ENCODE data around the gene WDR7.

The WDR7 gene

DNA sequence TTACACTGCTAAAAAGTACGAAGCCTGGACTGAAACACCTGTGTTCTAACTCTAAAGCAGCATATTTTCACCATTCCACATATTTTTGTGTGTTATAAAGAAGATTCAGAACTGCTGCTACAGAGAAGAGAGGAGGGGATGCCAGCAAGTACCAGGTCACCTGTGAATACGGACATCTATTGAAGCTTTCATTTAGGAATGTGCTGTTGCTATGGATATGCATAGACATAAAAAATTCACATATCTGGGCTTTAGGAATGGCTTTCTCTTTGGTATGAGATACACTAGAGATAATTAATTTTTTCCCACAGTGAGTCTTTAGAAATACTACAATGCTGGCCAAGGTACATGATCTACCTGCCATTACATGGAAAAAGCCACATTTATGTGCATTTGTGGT, 238.5 kb downstream of the WDR7 start:
- Histone ChIP-seq H3K4me3 (ENCODE audit: low read length) (no peak overlapping the region), H3K27me3 (ENCODE audit: insufficient read depth, low read length) (no peaks in the 10 kb centered on the region), H3K9me3 (ENCODE audit: insufficient read depth, low read depth, low read length) (no peaks in the 10 kb centered on the region), H3K4me1 (ENCODE audit: insufficient read depth, low read length) (peaks cover 20% of the 10 kb centered on the region; the same call in 1 of the 2 replicates), H3K36me3 (ENCODE audit: insufficient read depth, low read length) (no peaks in the 10 kb centered on the region), H3K9ac (ENCODE audit: low read depth, low read length) (no peak overlapping the region), H3K27ac (ENCODE audit: low read depth, low read length) (no peak overlapping the region)
- 95% methylated on average over 1 of the region's 2 CpGs for WGBS

DNA sequence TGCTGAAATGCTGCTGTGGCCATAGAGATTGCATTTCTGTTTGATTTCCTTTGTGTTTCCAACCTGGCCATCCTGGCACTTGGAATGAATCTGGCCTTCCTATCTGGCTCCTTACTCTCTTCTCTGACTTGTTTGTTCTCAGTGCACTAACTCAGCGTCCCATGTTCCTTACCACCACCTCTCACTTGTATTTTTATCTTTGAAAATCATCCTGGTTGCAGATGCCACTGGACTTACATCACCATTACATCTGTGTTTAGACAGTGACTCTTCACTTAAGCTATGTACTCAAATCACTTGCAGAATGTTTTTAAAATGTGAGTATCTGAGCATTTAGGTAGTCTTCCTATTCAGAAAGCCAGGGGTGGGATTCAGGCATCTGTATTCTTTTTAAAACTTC, 239.5 kb downstream of the WDR7 start:
- Histone ChIP-seq H3K4me3 (ENCODE audit: low read length) (no peak overlapping the region), H3K4me1 (ENCODE audit: insufficient read depth, low read length) (peaks cover 20% of the 10 kb centered on the region; the same call in 1 of the 2 replicates), H3K9me3 (ENCODE audit: insufficient read depth, low read depth, low read length) (no peaks in the 10 kb centered on the region), H3K36me3 (ENCODE audit: insufficient read depth, low read length) (no peaks in the 10 kb centered on the region), H3K27me3 (ENCODE audit: insufficient read depth, low read length) (no peaks in the 10 kb centered on the region), H3K27ac (ENCODE audit: low read depth, low read length) (no peak overlapping the region), H3K9ac (ENCODE audit: low read depth, low read length) (no peak overlapping the region)
- 37% methylated on average over 1 of the region's 1 CpG for WGBS

DNA sequence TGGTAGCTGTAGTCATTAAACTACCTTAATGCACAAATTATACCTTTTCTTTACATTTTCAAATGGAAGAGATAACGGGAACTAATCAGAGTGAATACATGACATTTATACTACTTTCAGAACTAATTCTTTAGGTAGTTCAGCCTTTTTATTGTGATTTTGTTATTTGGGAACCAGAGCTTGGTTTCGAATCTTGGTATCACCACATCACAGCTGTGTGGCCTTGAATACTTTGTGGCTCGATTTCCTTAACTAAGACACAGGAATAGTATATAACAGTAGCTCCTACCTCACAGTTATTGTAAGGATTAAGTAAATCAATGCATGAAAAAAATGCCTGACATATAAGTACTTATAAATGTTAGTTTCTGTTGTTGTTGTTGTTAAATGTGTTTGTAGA, 240.0 kb downstream of the WDR7 start:
- H3K9ac ChIP-seq (ENCODE audit: low read depth, low read length) = no peak overlapping the region
- H3K9me3 ChIP-seq (ENCODE audit: insufficient read depth, low read depth, low read length) = no peaks in the 10 kb centered on the region
- H3K27ac ChIP-seq (ENCODE audit: low read depth, low read length) = no peak overlapping the region
- peaks cover 20% of the 10 kb centered on the region; the same call in 1 of the 2 replicates for H3K4me1 ChIP-seq (ENCODE audit: insufficient read depth, low read length)
- no peaks in the 10 kb centered on the region for H3K27me3 ChIP-seq (ENCODE audit: insufficient read depth, low read length)
- H3K36me3 ChIP-seq (ENCODE audit: insufficient read depth, low read length) = no peaks in the 10 kb centered on the region
- H3K4me3 ChIP-seq (ENCODE audit: low read length) = no peak overlapping the region
- WGBS = 92% methylated on average over 1 of the region's 3 CpGs

DNA sequence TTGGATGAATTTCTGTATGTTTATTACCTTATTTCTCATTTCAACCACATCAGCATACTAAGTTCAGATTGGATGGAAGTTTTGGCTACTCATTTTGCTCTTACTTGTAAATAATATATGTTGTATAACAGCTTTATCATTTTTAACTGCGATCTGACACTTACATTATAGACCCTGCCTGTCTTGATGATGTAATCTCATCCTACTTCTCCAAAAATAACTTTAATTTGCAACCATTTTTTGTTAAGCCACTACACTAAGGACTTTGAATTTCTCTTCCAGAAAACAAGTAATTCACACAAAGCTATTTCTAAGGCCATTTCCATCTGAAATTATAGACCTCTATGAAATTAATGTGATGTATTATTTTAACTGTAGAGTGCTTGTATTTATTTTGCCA, 240.7 kb downstream of the WDR7 start:
- no peak overlapping the region for H3K27ac ChIP-seq (ENCODE audit: low read depth, low read length)
- 96% methylated on average over 1 of the region's 1 CpG for WGBS
- no peak overlapping the region for H3K9ac ChIP-seq (ENCODE audit: low read depth, low read length)
- H3K4me3 ChIP-seq (ENCODE audit: low read length) = no peak overlapping the region
- H3K36me3 ChIP-seq (ENCODE audit: insufficient read depth, low read length) = no peaks in the 10 kb centered on the region
- no peaks in the 10 kb centered on the region for H3K27me3 ChIP-seq (ENCODE audit: insufficient read depth, low read length)
- no peaks in the 10 kb centered on the region for H3K9me3 ChIP-seq (ENCODE audit: insufficient read depth, low read depth, low read length)
- H3K4me1 ChIP-seq (ENCODE audit: insufficient read depth, low read length) = peaks cover 20% of the 10 kb centered on the region; the same call in 1 of the 2 replicates

DNA sequence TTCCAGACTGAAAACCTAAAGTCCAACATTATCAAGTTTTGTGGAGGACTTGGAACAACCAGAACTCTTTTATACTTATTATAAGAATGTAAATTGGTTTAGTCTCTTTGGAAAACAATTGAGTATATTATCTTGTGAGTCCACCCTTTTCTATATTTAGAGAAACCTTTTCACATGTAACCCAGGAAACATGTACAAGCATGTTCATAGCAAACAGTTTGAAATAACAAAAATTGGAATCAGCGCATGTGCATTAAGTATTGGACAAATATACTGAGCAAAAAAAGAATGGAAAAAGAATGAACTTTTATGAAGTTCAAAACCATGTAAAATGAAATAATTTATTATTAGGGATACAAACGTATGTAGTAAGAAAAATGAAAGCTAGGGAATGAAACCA, 246.0 kb downstream of the WDR7 start:
- 100% methylated on average over 1 of the region's 2 CpGs for WGBS
- Histone ChIP-seq H3K9ac (ENCODE audit: low read depth, low read length) (no peak overlapping the region), H3K27me3 (ENCODE audit: insufficient read depth, low read length) (no peaks in the 10 kb centered on the region), H3K36me3 (ENCODE audit: insufficient read depth, low read length) (no peaks in the 10 kb centered on the region), H3K9me3 (ENCODE audit: insufficient read depth, low read depth, low read length) (no peaks in the 10 kb centered on the region), H3K4me3 (ENCODE audit: low read length) (no peak overlapping the region), H3K4me1 (ENCODE audit: insufficient read depth, low read length) (peaks cover 7% of the 10 kb centered on the region; the same call in 1 of the 2 replicates), H3K27ac (ENCODE audit: low read depth, low read length) (no peak overlapping the region)

DNA sequence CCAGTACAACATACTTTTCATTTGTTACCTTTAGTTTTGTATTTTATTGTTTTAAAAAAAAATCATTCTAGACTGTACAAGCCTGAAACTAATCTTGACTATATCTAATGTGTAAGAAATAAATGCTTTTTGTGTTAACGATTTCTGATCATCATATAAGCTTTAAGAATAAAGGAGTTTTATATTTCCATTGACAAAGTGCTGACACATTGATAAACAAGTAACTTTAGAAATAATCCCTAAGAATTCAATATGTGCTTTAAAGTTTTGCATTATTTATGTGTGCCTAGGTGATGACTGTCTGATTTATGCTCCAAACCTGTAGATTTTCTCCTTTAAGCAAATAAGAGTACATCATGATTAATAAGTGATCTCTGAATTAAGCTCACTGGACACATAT, 248.5 kb downstream of the WDR7 start:
- H3K27ac ChIP-seq (ENCODE audit: low read depth, low read length) = no peak overlapping the region
- H3K4me3 ChIP-seq (ENCODE audit: low read length) = no peak overlapping the region
- WGBS = no CpG with 5 or more reads among the region's 1 CpG
- H3K36me3 ChIP-seq (ENCODE audit: insufficient read depth, low read length) = no peaks in the 10 kb centered on the region
- H3K4me1 ChIP-seq (ENCODE audit: insufficient read depth, low read length) = peaks cover 7% of the 10 kb centered on the region; the same call in 1 of the 2 replicates
- H3K9me3 ChIP-seq (ENCODE audit: insufficient read depth, low read depth, low read length) = no peaks in the 10 kb centered on the region
- H3K9ac ChIP-seq (ENCODE audit: low read depth, low read length) = no peak overlapping the region
- H3K27me3 ChIP-seq (ENCODE audit: insufficient read depth, low read length) = no peaks in the 10 kb centered on the region

DNA sequence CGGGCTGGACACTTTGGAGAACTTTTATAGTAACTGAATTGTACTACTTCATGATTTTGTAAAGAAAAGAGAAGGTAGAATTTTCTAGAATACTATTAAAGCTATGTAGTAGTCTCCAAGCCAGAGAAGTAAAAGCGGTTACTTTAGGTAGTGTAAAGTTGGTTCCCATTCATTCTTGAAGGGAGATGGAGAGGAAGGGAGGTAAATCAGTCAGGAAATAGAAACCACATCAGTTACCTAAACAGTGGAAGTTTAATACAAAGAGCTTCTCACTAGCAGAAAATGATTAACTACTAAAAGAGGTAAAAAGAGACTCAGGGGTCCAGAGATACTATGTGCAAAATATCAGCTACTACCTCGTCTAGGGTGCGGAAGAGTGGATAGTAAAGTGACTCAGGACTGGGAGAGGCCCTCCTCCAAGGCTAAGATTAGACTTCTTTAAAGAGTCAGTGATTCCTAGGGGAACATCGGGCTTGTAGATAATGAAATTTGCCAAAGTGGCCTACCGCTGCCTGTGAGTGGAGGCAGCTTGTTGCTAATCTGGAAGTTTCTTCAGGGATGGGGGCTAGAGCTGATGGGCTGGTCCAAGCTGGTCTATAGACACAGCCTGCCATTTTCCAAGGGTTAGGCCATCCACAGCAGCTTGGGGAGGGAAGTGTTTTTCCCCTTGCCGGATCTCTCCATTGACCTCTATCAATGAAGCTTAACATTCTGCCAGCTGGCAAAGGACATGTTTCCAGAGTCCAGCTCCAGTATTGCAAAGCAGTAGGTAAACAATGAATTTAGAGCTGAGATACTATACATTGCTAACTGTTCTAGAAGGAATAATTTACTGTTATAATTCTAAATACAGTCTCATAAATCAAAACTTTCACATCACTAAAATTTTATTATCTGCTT, 249.3 kb downstream of the WDR7 start:
- H3K27ac ChIP-seq (ENCODE audit: low read depth, low read length) = no peak overlapping the region

DNA sequence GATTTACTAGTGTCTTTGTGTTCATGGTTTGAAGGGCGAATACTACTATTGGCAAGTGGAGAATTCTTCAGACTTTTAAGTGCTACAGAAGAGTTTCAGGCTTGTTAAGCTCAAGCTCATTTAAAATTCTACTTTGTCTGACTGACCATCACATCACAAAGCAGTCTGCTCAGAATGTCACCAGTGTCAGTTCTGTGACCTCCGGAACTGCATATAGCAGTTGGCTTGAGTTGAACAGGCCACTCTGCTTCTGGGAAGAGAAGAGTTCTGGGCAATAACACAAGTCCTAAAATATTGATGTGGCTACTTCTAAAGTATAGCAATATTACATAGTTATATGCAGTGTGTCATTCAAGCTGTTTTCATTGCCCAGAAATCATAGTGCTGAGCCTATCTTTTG, 250.8 kb downstream of the WDR7 start:
- H3K27ac ChIP-seq (ENCODE audit: low read depth, low read length) = no peak overlapping the region
- H3K9me3 ChIP-seq (ENCODE audit: insufficient read depth, low read depth, low read length) = no peaks in the 10 kb centered on the region
- no peak overlapping the region for H3K9ac ChIP-seq (ENCODE audit: low read depth, low read length)
- H3K4me1 ChIP-seq (ENCODE audit: insufficient read depth, low read length) = peaks cover 7% of the 10 kb centered on the region; the same call in 1 of the 2 replicates
- no peaks in the 10 kb centered on the region for H3K27me3 ChIP-seq (ENCODE audit: insufficient read depth, low read length)
- 90% methylated on average over 2 of the region's 2 CpGs for whole genome bisulfite sequencing
- no peak overlapping the region for H3K4me3 ChIP-seq (ENCODE audit: low read length)
- H3K36me3 ChIP-seq (ENCODE audit: insufficient read depth, low read length) = no peaks in the 10 kb centered on the region

More for the DNA sequence above, 249.3 kb downstream of the WDR7 start:
- Histone ChIP-seq H3K27me3 (ENCODE audit: insufficient read depth, low read length) (no peaks in the 10 kb centered on the region), H3K36me3 (ENCODE audit: insufficient read depth, low read length) (no peaks in the 10 kb centered on the region), H3K9ac (ENCODE audit: low read depth, low read length) (no peak overlapping the region), H3K4me1 (ENCODE audit: insufficient read depth, low read length) (peaks cover 7% of the 10 kb centered on the region; the same call in 1 of the 2 replicates), H3K9me3 (ENCODE audit: insufficient read depth, low read depth, low read length) (no peaks in the 10 kb centered on the region), H3K4me3 (ENCODE audit: low read length) (no peak overlapping the region)
- WGBS = 94% methylated on average over 7 of the region's 7 CpGs

DNA sequence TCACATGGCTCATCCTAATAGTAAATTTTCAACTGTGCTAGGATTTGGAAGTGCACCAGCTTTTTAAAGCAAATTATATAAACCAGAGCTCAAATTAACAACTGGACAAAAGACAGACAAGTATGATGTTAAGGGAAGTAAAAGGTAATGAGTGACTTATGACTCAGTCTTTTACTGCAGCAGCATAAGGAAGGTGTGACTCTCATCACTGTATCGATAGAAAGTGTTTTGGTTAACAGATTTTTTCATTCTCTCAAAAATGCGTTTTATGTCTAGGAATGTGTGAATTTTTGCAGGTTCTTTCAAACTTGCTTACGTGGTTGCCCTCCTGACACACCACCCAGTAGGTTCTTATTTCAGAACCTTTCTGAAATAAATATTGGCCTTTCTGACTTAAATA, 251.5 kb downstream of the WDR7 start:
- Histone ChIP-seq H3K4me3 (ENCODE audit: low read length) (no peak overlapping the region), H3K36me3 (ENCODE audit: insufficient read depth, low read length) (no peaks in the 10 kb centered on the region), H3K27ac (ENCODE audit: low read depth, low read length) (no peak overlapping the region), H3K4me1 (ENCODE audit: insufficient read depth, low read length) (peaks cover 7% of the 10 kb centered on the region; the same call in 1 of the 2 replicates), H3K9ac (ENCODE audit: low read depth, low read length) (no peak overlapping the region), H3K27me3 (ENCODE audit: insufficient read depth, low read length) (no peaks in the 10 kb centered on the region), H3K9me3 (ENCODE audit: insufficient read depth, low read depth, low read length) (no peaks in the 10 kb centered on the region)
- WGBS = 91% methylated on average over 3 of the region's 3 CpGs

DNA sequence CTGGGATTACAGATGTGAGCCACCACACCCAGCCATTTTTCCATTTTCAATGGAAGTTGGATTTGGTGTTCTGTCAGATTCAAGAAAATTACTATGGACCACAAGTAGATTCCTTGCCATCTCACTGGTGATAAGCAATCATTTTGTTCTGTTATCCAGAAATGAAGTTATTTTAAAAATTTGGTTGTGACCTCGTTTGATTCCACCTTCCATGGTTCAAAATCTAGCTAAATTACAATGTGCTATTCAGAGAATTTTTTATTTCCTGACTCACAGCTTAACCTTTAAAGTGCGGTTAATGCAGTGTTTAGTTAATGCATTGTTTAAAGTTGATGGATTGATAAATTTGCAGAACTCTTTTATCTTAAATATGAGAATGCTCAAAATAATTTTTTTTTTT, 252.5 kb downstream of the WDR7 start:
- no peak overlapping the region for H3K4me3 ChIP-seq (ENCODE audit: low read length)

DNA sequence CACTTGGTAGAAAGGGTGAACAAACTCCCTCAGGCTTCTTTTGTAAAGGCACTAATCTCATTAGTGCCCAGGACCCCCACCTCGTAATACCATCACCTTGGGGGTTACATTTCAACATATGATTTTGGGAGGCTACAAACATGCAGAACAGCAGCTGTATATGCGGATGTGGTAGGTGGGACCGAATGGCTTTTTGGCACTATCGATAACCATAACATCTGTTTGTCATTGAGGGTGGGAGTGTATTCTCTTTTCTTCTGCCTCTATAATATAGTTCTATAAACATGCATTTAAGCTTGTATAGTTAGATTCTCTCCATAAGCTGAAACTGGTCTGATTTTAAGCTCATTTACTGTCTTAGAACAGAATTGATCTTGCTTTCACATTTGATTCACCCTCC, 256.6 kb downstream of the WDR7 start:
- no peaks in the 10 kb centered on the region for H3K4me1 ChIP-seq (ENCODE audit: insufficient read depth, low read length)
- no peaks in the 10 kb centered on the region for H3K9me3 ChIP-seq (ENCODE audit: insufficient read depth, low read depth, low read length)
- no peak overlapping the region for H3K4me3 ChIP-seq (ENCODE audit: low read length)
- no peak overlapping the region for H3K27ac ChIP-seq (ENCODE audit: low read depth, low read length)
- no peak overlapping the region for H3K9ac ChIP-seq (ENCODE audit: low read depth, low read length)
- H3K27me3 ChIP-seq (ENCODE audit: insufficient read depth, low read length) = no peaks in the 10 kb centered on the region
- 98% methylated on average over 4 of the region's 4 CpGs for WGBS
- H3K36me3 ChIP-seq (ENCODE audit: insufficient read depth, low read length) = no peaks in the 10 kb centered on the region

More for the DNA sequence above, 252.5 kb downstream of the WDR7 start:
- Histone ChIP-seq H3K27ac (ENCODE audit: low read depth, low read length) (no peak overlapping the region), H3K9ac (ENCODE audit: low read depth, low read length) (no peak overlapping the region), H3K9me3 (ENCODE audit: insufficient read depth, low read depth, low read length) (no peaks in the 10 kb centered on the region), H3K4me1 (ENCODE audit: insufficient read depth, low read length) (peaks cover 7% of the 10 kb centered on the region; the same call in 1 of the 2 replicates), H3K27me3 (ENCODE audit: insufficient read depth, low read length) (no peaks in the 10 kb centered on the region), H3K36me3 (ENCODE audit: insufficient read depth, low read length) (no peaks in the 10 kb centered on the region)
- WGBS = 100% methylated on average over 1 of the region's 2 CpGs

All from HUES64 (cell line).